ENCODE data around the gene SRSF7.
A peak's percentile ranks its signal among the peaks of the same experiment; 100 is the strongest.
"Not testable (repeated sequence)": the region's sequence is repeated elsewhere in the genome, so short reads cannot be mapped to it uniquely, and the experiment has no call there.

The SRSF7 gene

GRCh38 chr2:38750891-38751595, at the start of gene SRSF7:
Gene SRSF7, minus strand, starts transcription at chr2:38751361. Its CDS starts 105 bp downstream, at chr2:38751256.
- DNase-seq (ENCODE audit: low spot score) = peak; percentile 99

- DNase-seq (ENCODE audit: low spot score) = no peak
These were observed 46.8 kb upstream of the SRSF7 start for GRCh38 chr2:38797953-38798352.

- no peak for DNase-seq (ENCODE audit: low spot score)
These were observed 46.1 kb upstream of the SRSF7 start for GRCh38 chr2:38797250-38797676.

- not testable (repeated sequence) for DNase-seq (ENCODE audit: low spot score)
These were observed 43.9 kb upstream of the SRSF7 start for GRCh38 chr2:38795016-38795415.

- DNase-seq (ENCODE audit: low spot score) = no peak
These were observed 43.2 kb upstream of the SRSF7 start for GRCh38 chr2:38794235-38794946.

- DNase-seq (ENCODE audit: low spot score) = no peak
These were observed 42.4 kb upstream of the SRSF7 start for GRCh38 chr2:38793511-38793910.

- DNase-seq (ENCODE audit: low spot score) = no peak
These were observed 41.6 kb upstream of the SRSF7 start for GRCh38 chr2:38792751-38793150.

GRCh38 chr2:38792321-38792720, 41.2 kb upstream of the SRSF7 start:
- not testable (repeated sequence) for DNase-seq (ENCODE audit: low spot score)

- DNase-seq (ENCODE audit: low spot score) = no peak
These were observed 40.6 kb upstream of the SRSF7 start for GRCh38 chr2:38791744-38792143.

GRCh38 chr2:38789691-38790090, 38.5 kb upstream of the SRSF7 start:
- no peak for DNase-seq (ENCODE audit: low spot score)

GRCh38 chr2:38788306-38788705, 37.1 kb upstream of the SRSF7 start:
- DNase-seq (ENCODE audit: low spot score) = no peak

- DNase-seq (ENCODE audit: low spot score) = no peak
These were observed 32.4 kb upstream of the SRSF7 start for GRCh38 chr2:38783586-38783985.

GRCh38 chr2:38778687-38779082, 27.5 kb upstream of the SRSF7 start:
- DNase-seq (ENCODE audit: low spot score) = no peak

- no peak for DNase-seq (ENCODE audit: low spot score)
These were observed 25.4 kb upstream of the SRSF7 start for GRCh38 chr2:38776531-38776930.

- no peak for DNase-seq (ENCODE audit: low spot score)
These were observed 24.7 kb upstream of the SRSF7 start for GRCh38 chr2:38775921-38776225.

- DNase-seq (ENCODE audit: low spot score) = no peak
These were observed 24.1 kb upstream of the SRSF7 start for GRCh38 chr2:38775097-38775920.

- DNase-seq (ENCODE audit: low spot score) = no peak
These were observed 20.5 kb upstream of the SRSF7 start for GRCh38 chr2:38771632-38772031.

- DNase-seq (ENCODE audit: low spot score) = no peak
These were observed 14.4 kb upstream of the SRSF7 start for GRCh38 chr2:38765551-38765950.

- no peak for DNase-seq (ENCODE audit: low spot score)
These were observed 14.0 kb upstream of the SRSF7 start for GRCh38 chr2:38765149-38765548.

GRCh38 chr2:38763728-38764127, 12.6 kb upstream of the SRSF7 start:
- no peak for DNase-seq (ENCODE audit: low spot score)

- DNase-seq (ENCODE audit: low spot score) = no peak
These were observed 12.1 kb upstream of the SRSF7 start for GRCh38 chr2:38763228-38763627.

- DNase-seq (ENCODE audit: low spot score) = not testable (repeated sequence)
These were observed 4.7 kb upstream of the SRSF7 start for GRCh38 chr2:38755891-38756290.

GRCh38 chr2:38754506-38754905, 3.3 kb upstream of the SRSF7 start:
- DNase-seq (ENCODE audit: low spot score) = no peak

Measured in SW480 (cell line).